Small intestine (tissue), 7 donors: ENCODE results near the gene TMC5. TPM values are rescaled to one million over a fixed set of nuclear protein-coding genes. Genes with fewer than 3 reads are reported as not detected.
"Not testable (repeated sequence)": the region's sequence is repeated elsewhere in the genome, so short reads cannot be mapped to it uniquely, and the experiment has no call there.

ENCODE experiments used
- DNase-seq, 2 donors: peaks; one replicate each; pipeline versions ENCODE4 v3.0.0 to v3.0.0-alpha.2; 2013
- FAIRE-seq: peaks from 2 replicates; lab custom pipeline; 2012; peaks lifted over from hg19 to GRCh38; lab: Jason Lieb, UNC
- H3K27ac ChIP-seq, 3 donors: one replicate each; pipeline ENCODE4 v1.5.1; 2013; ENCODE audit warnings: low read length in 2 of 3, mild to moderate bottlenecking in 2 of 3, control low read depth in 1 of 3, inconsistent platforms in 1 of 3, low read depth in 1 of 3, moderate library complexity in 1 of 3
- H3K27me3 ChIP-seq, 3 donors: one replicate each; pipeline ENCODE4 v1.6.1; 2013; ENCODE audit warnings: low read length in 3 of 3, inconsistent platforms in 1 of 3; ENCODE audit not compliant: control insufficient read depth in 3 of 3, insufficient read depth in 3 of 3
- H3K36me3 ChIP-seq, 3 donors: one replicate each; pipeline ENCODE4 v1.6.1; 2013; ENCODE audit warnings: low read length in 3 of 3, inconsistent platforms in 1 of 3, low read depth in 1 of 3, mild to moderate bottlenecking in 1 of 3, moderate library complexity in 1 of 3; ENCODE audit not compliant: control insufficient read depth in 3 of 3, insufficient read depth in 2 of 3
- H3K4me1 ChIP-seq, 3 donors: one replicate each; pipeline ENCODE4 v1.6.1; 2013; ENCODE audit warnings: low read length in 2 of 3, inconsistent platforms in 1 of 3, low read depth in 1 of 3, mild to moderate bottlenecking in 1 of 3, moderate library complexity in 1 of 3; ENCODE audit not compliant: control insufficient read depth in 3 of 3, insufficient read depth in 2 of 3
- H3K4me3 ChIP-seq, 3 donors: one replicate each; pipeline ENCODE4 v1.5.1; 2013; ENCODE audit warnings: low read length in 3 of 3, control low read depth in 1 of 3, inconsistent platforms in 1 of 3, low read depth in 1 of 3, mild to moderate bottlenecking in 1 of 3, moderate library complexity in 1 of 3
- H3K9me3 ChIP-seq, 2 donors: one replicate each; pipeline ENCODE4 v1.6.1; 2013; ENCODE audit warnings: low read depth in 1 of 2, low read length in 1 of 2; ENCODE audit not compliant: control insufficient read depth in 2 of 2, insufficient read depth in 1 of 2
- WGBS, 3 donors: extraction: QIAGEN DNeasy Blood & Tissue Kit; methylation state at CpG; one replicate each; pipeline ENCODE4 v1.1.7; 2013; 5-methylcytosine and 5-hydroxymethylcytosine counted together
- polyA plus RNA-seq, 4 donors: library from polyadenylated mRNA; stranded (reverse) in 3 of 4; unstranded in 1 of 4; fragments of 200-250 nt in 3 of 4; fragments of 120-200 nt in 1 of 4; gene quantifications; one replicate each; pipeline versions ENCODE4 v1.2.1 to v1.2.3, GENCODE V29; 2013
- donor health status: healthy with polysubstance abuse.
- donor health status: control.
- donor health status: control.
- donor health status: Bipolar disorder and iron deficiency.
- donor health status: healthy.

TMC5 gene
- polyA plus RNA-seq, 4 donors = 35.2 to 91.6 (median 72.2) TPM

DNA sequence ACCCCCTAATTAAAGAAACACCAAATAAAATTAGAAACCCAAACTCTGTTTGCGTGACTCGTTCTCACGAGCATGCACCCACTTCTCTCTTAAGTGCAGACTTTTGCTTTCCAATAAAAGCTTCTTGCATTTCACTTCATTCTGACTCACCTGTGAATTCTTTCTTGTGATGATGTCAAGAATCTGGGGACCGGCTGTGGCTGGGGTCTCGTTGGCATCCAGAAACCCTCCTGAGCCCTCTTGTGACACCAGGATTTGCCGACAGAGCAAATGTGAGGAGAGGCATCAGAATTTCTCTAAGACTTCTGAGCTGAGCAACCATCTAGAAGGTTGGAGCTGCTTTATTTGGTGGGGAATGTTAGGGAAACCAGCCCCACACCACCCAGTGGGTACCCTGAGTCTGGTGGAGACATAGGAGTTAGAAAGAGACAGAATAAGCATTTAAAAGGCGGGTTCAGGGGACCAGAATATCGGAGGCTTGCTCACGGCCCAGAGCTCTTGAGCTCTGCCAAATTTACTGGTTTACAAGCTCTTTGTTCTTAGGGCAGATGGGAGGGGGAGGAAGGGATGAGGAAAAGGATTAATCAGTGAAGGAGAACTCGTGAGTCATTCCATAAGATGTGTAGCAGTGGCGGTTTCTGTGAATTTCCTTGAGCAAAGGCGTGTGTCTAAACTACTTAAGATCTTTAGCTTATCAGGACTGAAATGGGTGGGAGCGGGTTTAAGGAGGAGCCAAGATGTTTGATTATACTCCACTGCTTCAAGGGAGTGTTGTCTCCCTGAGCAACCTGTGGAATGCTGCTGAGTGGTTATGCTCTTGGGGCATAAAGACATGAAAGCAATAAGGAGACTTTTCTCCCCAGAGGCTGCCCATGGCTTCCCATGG is 24.2 kb upstream of the TMC5 start:
- Histone ChIP-seq H3K4me1 (peaks cover 0 to 57% (median 5%) of the 10 kb centered on the region in 3 donors), H3K36me3 (peaks cover 0 to 3% (median 0%) of the 10 kb centered on the region in 3 donors), H3K4me3 (peak overlapping the region in 1 of 3 donors; percentile 12), H3K27ac (peak overlapping the region; percentile 70 to 89 (median 89)), H3K27me3 (no peaks in the 10 kb centered on the region), H3K9me3 (peaks cover 0 to 23% of the 10 kb centered on the region in 2 donors)
- DNase-seq = peak; percentile 80 to 95
- WGBS, 3 donors = 15 to 39% (median 38%) methylated on average over 13 of the region's 13 CpGs
- FAIRE-seq = no peak

DNA sequence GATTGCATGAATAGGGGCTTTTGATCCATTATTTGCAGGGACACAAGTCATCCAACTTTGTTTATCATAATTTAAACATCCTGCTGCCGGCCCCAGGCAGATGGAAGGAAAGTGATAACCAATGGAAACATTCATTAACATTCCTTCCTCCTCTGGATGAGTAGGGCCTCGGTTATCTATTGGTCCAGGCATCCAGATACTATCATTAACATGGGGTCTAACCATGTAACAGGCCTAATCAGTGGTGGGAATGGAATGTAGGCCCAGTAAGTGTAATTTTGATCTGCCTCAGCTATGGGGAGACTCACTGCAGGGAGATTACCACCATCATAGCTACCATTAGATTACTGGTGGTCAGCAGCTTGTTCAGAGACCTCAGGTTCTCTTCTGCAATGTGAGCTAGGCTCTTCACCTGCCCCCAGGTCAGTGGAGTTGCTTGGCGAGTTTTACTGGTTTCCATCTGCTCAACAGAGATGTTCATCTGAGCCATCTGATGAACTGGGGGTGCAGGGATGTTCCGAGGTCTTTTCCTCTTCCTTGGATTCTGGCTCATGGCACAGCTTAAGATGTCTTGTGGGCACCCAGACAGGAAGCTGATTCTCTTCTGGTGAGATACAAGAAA is 21.9 kb upstream of the TMC5 start:
- H3K36me3 ChIP-seq, H3K27me3 ChIP-seq, FAIRE-seq, H3K4me3 ChIP-seq: not testable (repeated sequence)
- peaks cover 0 to 49% (median 5%) of the 10 kb centered on the region in 3 donors for H3K4me1 ChIP-seq
- DNase-seq = peak in 1 of 2 donors; percentile 46
- WGBS, 3 donors = 13 to 40% (median 26%) methylated on average over 4 of the region's 4 CpGs
- peaks cover 0 to 33% of the 10 kb centered on the region in 2 donors for H3K9me3 ChIP-seq
- H3K27ac ChIP-seq = peak overlapping the region; percentile 34 to 96 (median 89)

- no peak overlapping the region for H3K4me3 ChIP-seq
- H3K27me3 ChIP-seq = no peaks in the 10 kb centered on the region
- peaks cover 0 to 35% of the 10 kb centered on the region in 2 donors for H3K9me3 ChIP-seq
- FAIRE-seq = no peak
- H3K4me1 ChIP-seq = peaks cover 0 to 49% (median 5%) of the 10 kb centered on the region in 3 donors
- DNase-seq = peak; percentile 81 to 99
- peak overlapping the region; percentile 53 to 96 (median 89) for H3K27ac ChIP-seq
- H3K36me3 ChIP-seq = no peaks in the 10 kb centered on the region
- 3 to 26% (median 9%) methylated on average over 9 of the region's 9 CpGs for WGBS, 3 donors
These were observed 21.1 kb upstream of the TMC5 start for GRCh38 chr16:19396555-19397011.

DNA sequence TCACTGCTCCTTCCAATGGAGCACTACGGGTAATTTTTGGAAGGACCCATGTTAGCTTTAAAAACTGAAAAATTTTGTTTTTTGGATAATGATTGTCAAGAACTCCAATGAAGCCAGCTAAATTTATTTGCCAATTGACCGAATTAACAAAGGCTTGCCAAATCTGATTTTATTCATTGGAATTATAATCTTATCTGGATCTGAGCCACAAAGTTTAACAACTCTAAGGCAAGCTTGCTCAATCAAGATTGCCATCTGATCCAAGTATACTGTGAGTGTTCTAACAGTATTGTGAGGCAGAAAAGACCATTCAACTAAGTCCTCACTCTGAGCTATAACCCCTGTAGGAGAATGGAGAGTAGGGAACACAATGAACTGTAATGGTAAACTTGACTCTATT is 20.3 kb upstream of the TMC5 start:
- FAIRE-seq, H3K27me3 ChIP-seq, DNase-seq, H3K36me3 ChIP-seq, H3K4me3 ChIP-seq: not testable (repeated sequence)
- peaks cover 0 to 39% of the 10 kb centered on the region in 2 donors for H3K9me3 ChIP-seq
- peaks cover 0 to 43% (median 5%) of the 10 kb centered on the region in 3 donors for H3K4me1 ChIP-seq
- H3K27ac ChIP-seq = peak overlapping the region in 2 of 3 donors; percentile 89 to 96
- 8 to 58% (median 43%) methylated on average over 2 of the region's 2 CpGs for WGBS, 3 donors

DNA sequence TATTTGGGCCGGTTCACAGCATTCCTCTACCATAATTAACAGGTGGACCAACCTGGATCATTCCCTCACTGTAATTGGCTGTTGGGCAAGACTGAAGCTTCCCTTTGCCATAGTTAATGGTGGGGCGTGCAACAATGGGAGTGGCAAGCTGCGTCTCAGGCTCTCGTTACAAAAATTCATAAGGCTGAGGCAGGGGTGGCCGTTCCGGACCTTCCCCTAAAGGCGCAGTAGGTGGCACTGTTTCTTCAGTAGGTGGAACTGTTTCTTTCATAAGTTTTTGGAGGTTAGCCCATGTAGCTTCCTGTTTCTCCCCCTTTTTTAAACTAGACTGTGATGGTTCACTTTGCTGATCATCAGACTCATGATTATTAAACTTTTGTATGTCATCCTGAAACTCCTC is 17.0 kb upstream of the TMC5 start:
- Histone ChIP-seq H3K27ac (no peak overlapping the region), H3K27me3 (no peaks in the 10 kb centered on the region), H3K36me3 (no peaks in the 10 kb centered on the region), H3K9me3 (peaks cover 0 to 53% of the 10 kb centered on the region in 2 donors), H3K4me1 (peaks cover 0 to 18% (median 2%) of the 10 kb centered on the region in 3 donors), H3K4me3 (no peak overlapping the region)
- 64 to 74% (median 69%) methylated on average over 7 of the region's 7 CpGs for WGBS, 3 donors
- DNase-seq (no peak), FAIRE-seq (no peak)

GRCh38 chr16:19406891-19407491 is 10.7 kb upstream of the TMC5 start:
- H3K27me3 ChIP-seq = peaks cover 0 to 4% (median 0%) of the 10 kb centered on the region in 3 donors
- H3K4me1 ChIP-seq = peaks cover 0 to 14% (median 0%) of the 10 kb centered on the region in 3 donors
- no peak overlapping the region for H3K27ac ChIP-seq
- DNase-seq (no peak), FAIRE-seq (no peak)
- no peaks in the 10 kb centered on the region for H3K36me3 ChIP-seq
- no peak overlapping the region for H3K4me3 ChIP-seq
- peaks cover 0 to 24% of the 10 kb centered on the region in 2 donors for H3K9me3 ChIP-seq
- 72 to 82% (median 74%) methylated on average over 5 of the region's 5 CpGs for WGBS, 3 donors

DNA sequence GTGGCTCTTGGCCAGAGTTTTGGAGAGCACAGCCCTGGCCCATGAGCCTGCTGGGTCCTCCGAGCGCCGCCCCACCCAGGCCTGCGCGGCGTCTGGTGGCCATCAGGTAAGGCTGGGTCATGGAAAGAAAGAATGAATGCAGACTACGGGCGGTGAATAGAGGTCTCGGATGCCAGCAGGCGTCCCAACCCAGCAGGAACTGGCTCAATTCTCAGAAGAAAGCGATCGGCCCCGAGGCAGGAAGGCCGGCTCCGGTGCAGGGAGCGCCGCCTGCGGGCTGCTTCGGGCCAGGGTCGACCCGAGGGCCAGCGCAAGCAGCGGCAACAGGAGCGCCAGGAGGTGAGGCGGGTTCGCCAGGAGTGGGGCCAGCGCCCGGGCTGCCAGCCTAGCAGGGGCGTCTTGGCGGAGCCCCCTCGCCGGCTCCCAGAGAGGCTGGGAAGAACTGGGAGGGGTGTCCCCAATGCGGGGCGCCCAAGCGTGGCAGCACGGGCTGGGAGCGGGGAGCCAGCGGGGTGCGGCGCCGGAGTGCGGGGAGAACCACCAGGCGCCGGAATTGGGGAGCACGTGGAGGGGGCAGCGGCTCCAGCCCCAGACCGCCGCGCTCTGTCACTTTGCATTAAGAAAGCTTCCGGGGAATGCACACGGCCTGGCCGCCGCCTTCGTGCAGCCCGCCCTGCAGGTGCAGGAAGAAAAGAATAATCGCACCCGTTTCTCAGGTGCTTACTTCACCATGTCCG is 7.1 kb upstream of the TMC5 start:
- WGBS, 3 donors = 1 to 4% (median 2%) methylated on average over 51 to 58 of the region's 58 CpGs
- Histone ChIP-seq H3K27me3 (peaks cover 0 to 5% (median 0%) of the 10 kb centered on the region in 3 donors), H3K4me3 (peak overlapping the region; percentile 48 to 62 (median 53)), H3K36me3 (no peaks in the 10 kb centered on the region), H3K9me3 (peaks cover 0 to 7% of the 10 kb centered on the region in 2 donors), H3K27ac (peak overlapping the region; percentile 73 to 95 (median 79)), H3K4me1 (peaks cover 0 to 14% (median 2%) of the 10 kb centered on the region in 3 donors)
- DNase-seq (peak; percentile 69 to 78), FAIRE-seq (no peak)
